GM18520 (cell line): Measurements from ENCODE around the gene TMEM8B.

Experiments used
- ATAC-seq: cut with Tn5 transposase; IDR thresholded peaks from one replicate; pipeline ENCODE4 v1.9.1; 2021; ENCODE audit not compliant: unreplicated experiment

The TMEM8B gene

GRCh38 chr9:35836595-35836994 is 7.6 kb downstream of the TMEM8B start:
- ATAC-seq: no peak

GRCh38 chr9:35839926-35840325 is 10.9 kb downstream of the TMEM8B start:
- no peak for ATAC-seq

GRCh38 chr9:35840881-35841644 is 12.0 kb downstream of the TMEM8B start:
- ATAC-seq: no peak

DNA sequence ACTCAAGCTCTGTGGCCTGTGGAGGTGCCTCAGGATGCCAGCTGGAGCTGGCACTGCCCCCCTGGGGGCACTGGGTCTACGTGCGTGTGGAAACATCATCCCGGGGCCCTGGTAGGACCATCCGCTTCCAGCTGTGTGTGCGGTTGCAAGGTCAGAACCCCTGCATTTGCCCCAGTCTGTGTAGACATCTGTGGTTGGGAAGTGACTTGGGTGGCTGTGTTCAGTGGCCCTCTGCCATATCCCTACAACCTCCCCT is 12.5 kb downstream of the TMEM8B start:
- no peak for ATAC-seq

GRCh38 chr9:35842020-35842745 is 13.2 kb downstream of the TMEM8B start:
- no peak for ATAC-seq

DNA sequence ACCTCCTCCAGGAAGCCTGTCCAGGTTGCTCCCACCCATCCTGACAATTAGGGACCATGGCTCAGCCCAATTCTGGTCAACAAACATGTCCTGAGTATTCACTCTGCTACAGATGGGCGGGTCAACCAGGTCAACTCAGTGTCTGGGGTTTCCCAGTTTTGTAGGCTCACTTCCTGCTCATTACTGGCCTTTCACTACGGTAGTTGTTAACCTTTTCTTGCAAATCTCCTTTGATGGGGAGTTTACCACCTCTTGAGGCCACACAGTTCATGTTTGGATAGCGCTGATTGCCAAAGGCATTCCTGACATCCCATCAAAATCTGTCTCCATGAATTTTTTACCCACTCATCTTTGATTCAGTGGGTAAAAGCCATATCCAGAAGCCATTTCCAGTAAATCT is 13.8 kb downstream of the TMEM8B start:
- peak; percentile 62 for ATAC-seq

GRCh38 chr9:35844628-35845270 is 15.7 kb downstream of the TMEM8B start:
- ATAC-seq: no peak

GRCh38 chr9:35845824-35846771 is 17.1 kb downstream of the TMEM8B start:
- ATAC-seq: no peak

GRCh38 chr9:35847792-35848572 is 19.0 kb downstream of the TMEM8B start:
- ATAC-seq: peak; percentile 79

- ATAC-seq: no peak
Measured at GRCh38 chr9:35852267-35852815, 23.3 kb downstream of the TMEM8B start.

DNA sequence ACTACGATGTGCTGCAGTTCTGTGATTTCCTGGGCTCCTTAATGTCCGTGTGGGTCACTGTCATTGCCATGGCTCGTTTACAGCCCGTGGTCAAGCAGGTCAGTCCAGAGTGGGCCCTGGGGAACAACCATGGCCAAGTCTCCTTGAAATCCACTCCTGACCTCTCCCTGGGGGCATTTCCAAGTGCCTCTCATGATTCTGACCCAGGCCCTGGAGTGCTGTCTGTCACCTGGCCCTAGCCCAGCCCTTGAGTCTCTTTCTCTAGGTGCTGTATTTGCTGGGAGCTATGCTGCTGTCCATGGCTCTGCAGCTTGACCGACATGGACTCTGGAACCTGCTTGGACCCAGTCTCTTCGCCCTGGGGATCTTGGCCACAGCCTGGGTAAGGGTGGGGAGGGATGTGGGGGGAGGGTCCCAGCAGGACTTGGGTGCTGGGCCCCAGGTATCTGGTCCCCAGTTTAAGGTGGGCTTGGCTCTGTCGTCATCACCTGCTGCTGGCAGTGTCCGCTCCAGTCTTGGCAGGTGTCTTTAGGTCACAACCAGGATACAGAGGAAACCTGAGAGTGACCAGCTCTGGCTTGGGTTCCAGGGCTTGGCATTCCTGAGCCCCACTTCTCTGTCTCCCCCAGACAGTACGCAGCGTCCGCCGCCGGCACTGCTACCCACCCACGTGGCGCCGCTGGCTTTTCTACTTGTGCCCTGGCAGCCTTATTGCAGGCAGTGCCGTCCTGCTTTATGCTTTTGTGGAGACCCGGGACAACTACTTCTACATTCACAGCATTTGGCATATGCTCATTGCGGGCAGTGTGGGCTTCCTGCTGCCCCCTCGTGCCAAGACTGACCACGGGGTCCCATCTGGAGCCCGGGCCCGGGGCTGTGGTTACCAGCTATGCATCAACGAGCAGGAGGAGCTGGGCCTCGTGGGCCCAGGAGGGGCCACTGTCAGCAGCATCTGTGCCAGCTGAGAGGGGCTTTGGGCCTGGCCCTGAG is 24.1 kb downstream of the TMEM8B start:
- no peak for ATAC-seq

DNA sequence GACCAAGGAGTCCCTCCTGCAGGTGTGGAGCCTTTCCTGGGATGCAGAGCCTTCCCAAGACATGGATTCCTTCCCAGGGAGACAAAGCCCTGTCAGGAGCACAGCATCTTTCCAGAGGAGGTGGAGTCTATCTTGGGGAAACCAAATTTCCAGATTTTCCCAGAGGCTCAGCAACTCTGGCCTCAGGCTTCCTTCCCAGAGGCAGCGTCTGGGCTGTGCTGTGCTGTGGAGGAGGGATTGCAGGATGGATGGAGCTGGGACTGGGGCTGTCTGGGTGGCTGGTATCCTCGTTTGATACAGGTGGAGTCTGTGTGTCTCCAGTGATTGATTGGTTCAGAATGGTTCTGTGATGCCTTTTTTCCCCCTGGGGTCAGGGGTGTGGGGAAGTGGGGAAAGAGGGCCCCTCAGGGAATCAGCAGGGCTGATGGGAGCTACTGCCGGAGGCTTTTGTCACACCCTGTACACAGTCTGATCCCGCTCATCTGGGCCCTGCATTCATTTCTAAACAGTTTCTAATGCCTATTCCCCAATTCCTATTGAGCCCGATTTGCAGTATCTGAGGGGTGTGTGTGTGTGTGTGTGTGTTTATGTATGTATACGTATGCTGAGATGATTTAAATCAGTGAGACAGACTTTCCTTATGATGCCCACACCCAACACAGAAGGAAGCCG is 25.2 kb downstream of the TMEM8B start:
- ATAC-seq: no peak

DNA sequence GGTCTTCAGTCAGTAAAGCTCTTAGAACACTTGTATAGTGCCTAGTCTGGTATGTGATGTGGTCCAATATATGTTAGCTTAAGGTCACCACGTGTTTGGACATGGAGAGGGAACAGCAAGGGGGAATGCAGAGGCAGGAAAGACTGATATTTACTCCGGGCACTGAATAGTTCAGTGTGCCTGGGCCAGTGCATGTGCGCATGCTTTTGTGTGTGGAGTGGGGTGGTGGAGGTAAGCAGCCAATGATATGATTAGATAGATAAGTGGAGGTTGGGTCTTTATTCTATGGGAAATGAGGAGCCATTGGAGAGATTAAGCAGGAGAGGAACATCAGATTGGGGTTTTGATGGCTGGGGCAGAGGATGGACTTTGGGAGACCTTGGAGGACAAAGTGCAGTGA is 27.2 kb downstream of the TMEM8B start:
- no peak for ATAC-seq

- ATAC-seq: no peak
Measured at GRCh38 chr9:35856882-35857281, 27.9 kb downstream of the TMEM8B start.

- ATAC-seq: no peak
Measured at GRCh38 chr9:35858458-35858857, 29.4 kb downstream of the TMEM8B start.

DNA sequence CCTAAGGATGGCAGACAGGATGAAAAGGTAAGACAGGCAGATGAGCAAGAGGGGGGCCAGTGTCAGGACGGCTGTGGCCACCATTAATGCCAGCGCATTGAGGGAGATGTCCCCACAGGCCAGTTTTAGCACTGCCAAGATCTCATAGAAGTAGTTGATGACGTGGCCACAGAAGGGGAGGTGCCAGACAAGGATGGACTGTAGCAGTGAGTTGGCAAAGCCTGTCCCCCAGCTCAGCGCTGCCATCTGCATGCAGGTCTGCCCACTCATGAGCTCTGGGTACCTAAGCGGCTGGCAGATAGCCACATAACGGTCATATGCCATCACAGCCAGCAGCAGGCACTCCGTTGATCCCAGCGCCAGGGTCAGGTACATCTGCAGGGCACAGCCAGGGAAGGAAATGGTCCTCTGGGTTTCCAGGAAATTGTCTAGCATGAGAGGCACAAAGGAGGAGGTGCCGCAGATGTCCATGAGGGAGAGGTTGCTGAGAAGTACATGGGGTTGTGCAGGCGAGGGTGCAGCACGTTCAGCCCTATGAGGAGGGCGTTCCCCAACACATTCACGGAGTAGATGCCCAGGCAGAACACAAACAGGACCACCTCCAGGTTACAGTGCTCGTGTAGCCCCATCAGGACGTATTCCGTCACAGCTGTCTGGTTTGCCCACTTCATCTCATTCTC is 30.4 kb downstream of the TMEM8B start:
- ATAC-seq: no peak

DNA sequence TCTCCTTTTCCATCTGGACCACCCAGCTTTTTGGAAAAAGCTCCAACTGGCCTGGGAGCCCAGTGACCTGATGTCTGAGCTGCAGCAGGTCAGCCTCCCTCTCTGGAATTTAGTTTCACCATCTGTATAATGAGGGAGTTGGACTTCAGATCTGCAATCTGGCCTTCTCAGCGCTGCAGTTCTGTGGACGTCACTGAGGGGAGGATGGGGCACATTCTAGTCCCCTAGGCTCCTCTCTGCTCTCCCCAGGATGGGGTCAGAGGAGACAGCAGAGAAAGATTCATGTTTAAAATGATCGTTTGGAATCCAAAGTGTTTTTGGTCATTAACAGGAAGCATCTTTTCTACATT is 30.9 kb downstream of the TMEM8B start:
- no peak for ATAC-seq
